ENCODE data around the gene MRPS17. TPM values are rescaled to one million over a fixed set of nuclear protein-coding genes. Genes with fewer than 3 reads are reported as not detected.

The MRPS17 gene
- total and polyA plus RNA-seq, 2 of the 4 experiments (the other 2 are of a cell fraction): 9.9 to 15.2 TPM

DNA sequence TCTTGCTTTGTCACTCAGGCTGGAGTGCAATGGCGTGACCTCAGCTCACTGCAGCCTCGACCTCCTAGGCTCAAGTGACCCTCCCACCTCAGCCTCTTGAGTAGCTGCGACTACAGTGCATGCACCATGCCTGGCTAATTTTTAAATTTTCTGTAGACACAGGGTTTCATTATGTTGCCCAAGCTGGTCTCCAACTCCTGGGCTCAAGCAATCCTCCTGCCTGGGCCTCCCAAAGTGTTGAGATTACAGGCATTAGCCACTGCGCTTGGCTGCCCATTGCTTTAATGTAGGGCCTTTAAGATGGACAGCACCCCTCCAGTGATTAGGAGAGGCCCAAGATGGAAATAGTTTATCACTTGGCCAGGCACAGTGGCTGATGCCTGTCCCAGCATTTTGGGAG lies 52.1 kb downstream of the MRPS17 start:
- Histone ChIP-seq H2BK120ac (ENCODE audit: low read depth, low read length) (no peak overlapping the region), H3K4me3 (ENCODE audit: insufficient read depth, low read depth, low read length) (no peak overlapping the region), H3K9me3 (ENCODE audit: control insufficient read depth, insufficient read depth, low read length) (no peaks in the 10 kb centered on the region), H2BK5ac (ENCODE audit: low read depth, low read length, poor library complexity, severe bottlenecking) (no peak overlapping the region), H3K4ac (ENCODE audit: low read depth, low read length) (no peak overlapping the region), H3K27ac (ENCODE audit: insufficient read depth, low read length) (no peak overlapping the region), H3K4me1 (ENCODE audit: control insufficient read depth, insufficient read depth, low read length) (no peaks in the 10 kb centered on the region), H3K9me1 (ENCODE audit: insufficient read depth, low read length) (no peaks in the 10 kb centered on the region; the same call in 1 of the 2 replicates), H2AK5ac (ENCODE audit: low read depth, low read length) (no peak overlapping the region), H3K36me3 (ENCODE audit: control insufficient read depth, insufficient read depth, low read length) (peaks cover 6% of the 10 kb centered on the region; the same call in 1 of the 2 replicates), H2BK15ac (ENCODE audit: low read depth, low read length) (no peak overlapping the region), H3K56ac (ENCODE audit: extremely low read depth, insufficient read depth, low read length) (no peak overlapping the region), H4K91ac (ENCODE audit: insufficient read depth, low read depth, low read length) (no peak overlapping the region), H4K5ac (ENCODE audit: low read depth, low read length) (no peak overlapping the region), H2AFZ (replicated peaks; ENCODE audit: low read length, poor library complexity) (no peak overlapping the region), H3K4me2 (ENCODE audit: low read depth, low read length) (no peak overlapping the region), H3K27me3 (ENCODE audit: control insufficient read depth, insufficient read depth, low read length) (no peaks in the 10 kb centered on the region), H3K18ac (ENCODE audit: low read depth, low read length) (no peak overlapping the region), H3K14ac (replicated peaks; ENCODE audit: low read depth, low read length) (no peak overlapping the region), H2AK9ac (replicated peaks; ENCODE audit: low read depth, low read length, poor library complexity) (no peak overlapping the region), H3K23ac (ENCODE audit: low read depth, low read length) (no peak overlapping the region), H4K8ac (ENCODE audit: low read depth in 2 of 2, low read length in 2 of 2) (no peak overlapping the region), H3K79me1 (ENCODE audit: low read depth in 1 of 2, low read length in 2 of 2) (no peaks in the 10 kb centered on the region), H2BK20ac (ENCODE audit: low read depth, low read length) (no peak overlapping the region), H4K20me1 (ENCODE audit: insufficient read depth, low read length) (no peaks in the 10 kb centered on the region), H3K9ac (ENCODE audit: low read depth, low read length) (no peak overlapping the region)
- CTCF ChIA-PET: interaction anchor here (0.9 kb wide), 1 partner anchor 76 kb away, joined by 8 read pairs; no protein-coding TSS in a partner anchor
- dilution Hi-C loops (cut with HindIII; ENCODE audit: low sequenced_read_pairs, unreplicated experiment): no loop called here
- intact Hi-C loops (cut with micrococcal nuclease): no loop called here
- DNase-seq (no peak), ATAC-seq (ENCODE audit: low read depth) (no peak)
- no peak for TF ChIP-seq MXI1 (IDR thresholded peaks at IDR 0.05; ENCODE audit: borderline replicate concordance, low read depth, low read length)
- no peak for TF ChIP-seq RFX5 (IDR thresholded peaks at IDR 0.05; ENCODE audit: low read depth, low read length)
- no peak for TF ChIP-seq POLR2A (IDR thresholded peaks at IDR 0.05; ENCODE audit: low read depth, low read length)
- no peak for TF ChIP-seq CHD1 (IDR thresholded peaks at IDR 0.05; ENCODE audit: low read depth, low read length)
- TF ChIP-seq NFE2L2 (IDR thresholded peaks at IDR 0.05; ENCODE audit: low read depth, low read length): no peak
- TF ChIP-seq MAFK (IDR thresholded peaks at IDR 0.05; ENCODE audit: low read depth, low read length): no peak
- no peak for TF ChIP-seq RCOR1 (IDR thresholded peaks at IDR 0.05; ENCODE audit: insufficient replicate concordance, low read length)
- no peak for TF ChIP-seq FOS (IDR thresholded peaks at IDR 0.05; ENCODE audit: low read depth, low read length)
- TF ChIP-seq RAD21 (IDR thresholded peaks at IDR 0.05; ENCODE audit: low read length): no peak
- TF ChIP-seq MAZ (IDR thresholded peaks at IDR 0.05; ENCODE audit: borderline replicate concordance, low read depth, low read length): no peak
- TF ChIP-seq BHLHE40 (IDR thresholded peaks at IDR 0.05; ENCODE audit: low read depth, low read length): no peak
- TF ChIP-seq, protein P1, sequence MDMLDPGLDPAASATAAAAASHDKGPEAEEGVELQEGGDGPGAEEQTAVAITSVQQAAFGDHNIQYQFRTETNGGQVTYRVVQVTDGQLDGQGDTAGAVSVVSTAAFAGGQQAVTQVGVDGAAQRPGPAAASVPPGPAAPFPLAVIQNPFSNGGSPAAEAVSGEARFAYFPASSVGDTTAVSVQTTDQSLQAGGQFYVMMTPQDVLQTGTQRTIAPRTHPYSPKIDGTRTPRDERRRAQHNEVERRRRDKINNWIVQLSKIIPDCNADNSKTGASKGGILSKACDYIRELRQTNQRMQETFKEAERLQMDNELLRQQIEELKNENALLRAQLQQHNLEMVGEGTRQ (IDR thresholded peaks at IDR 0.05; ENCODE audit: low read depth, low read length): no peak
- TF ChIP-seq CEBPB (IDR thresholded peaks at IDR 0.05; ENCODE audit: low read depth, low read length): no peak
- POLR2A ChIA-PET (ENCODE audit: unreplicated experiment): no interaction called here
- in situ Hi-C loops (cut with MboI; ENCODE audit: low sequenced_read_pairs): loop anchor here (5.0 kb wide), 1 partner anchor 69 kb away; no protein-coding TSS in a partner anchor
- BruUV-seq (replicated peaks): no TSS peak
- WGBS, 2 experiments (ENCODE audit: extremely low coverage in 2 of 2, insufficient read length in 1 of 2): 87% methylated on average over 3 of the region's 4 CpGs; no CpG with 5 or more reads in 1 of the 2 experiments
